Measurements from ENCODE around the gene ARHGEF39. TPM values are rescaled to one million over a fixed set of nuclear protein-coding genes. Genes with fewer than 3 reads are reported as not detected.
A peak's percentile ranks its signal among the peaks of the same experiment; 100 is the strongest.

The ARHGEF39 gene
- total and polyA plus RNA-seq, 10 of the 15 experiments (the other 5 are each of a cell fraction or from before 2014, with no cell fraction given): 2.0 to 28.9 (median 13.2) TPM

- TF ChIP-seq BCLAF1 (IDR thresholded peaks at IDR 0.05) (no peak), SUPT20H (IDR thresholded peaks at IDR 0.05; ENCODE audit: borderline replicate concordance, control insufficient read depth, low read depth, low read length) (no peak), E4F1 (IDR thresholded peaks at IDR 0.05; ENCODE audit: borderline replicate concordance, partially characterized antibody) (peak; percentile 14), ATF7 (IDR thresholded peaks at IDR 0.05; ENCODE audit: low read depth) (no peak), YY1 (IDR thresholded peaks at IDR 0.05; ENCODE audit: low read depth, low read length) (peak; percentile 47; the same call in 1 of the 2 replicates), RAD21 (IDR thresholded peaks at IDR 0.05; ENCODE audit: insufficient read depth, low read depth, low read length) (0 out of 2 replicates have a peak, but pooled peaks have one; percentile 7), CEBPZ (IDR thresholded peaks at IDR 0.05; ENCODE audit: low read depth, low read length) (no peak), HDAC2 (IDR thresholded peaks at IDR 0.05) (no peak), FOXM1 (IDR thresholded peaks at IDR 0.05; ENCODE audit: low read depth, low read length) (no peak), ASH2L (IDR thresholded peaks at IDR 0.05; ENCODE audit: borderline replicate concordance, low read depth) (no peak), SUZ12 (IDR thresholded peaks at IDR 0.05; ENCODE audit: unreplicated experiment) (no peak), KAT2A (conservative IDR thresholded peaks at IDR 0.05; ENCODE audit: control insufficient read depth, low read depth, low read length) (no peak), IKZF2 (IDR thresholded peaks at IDR 0.05) (peak in 1 of 2 experiments; percentile 52; a peak in 1 of 4 replicates), ZNF384 (IDR thresholded peaks at IDR 0.05; ENCODE audit: borderline replicate concordance, low read depth, low read length) (no peak), CREM (IDR thresholded peaks at IDR 0.05; ENCODE audit: low read depth) (peak; percentile 26; the same call in 1 of the 2 replicates), RUNX3 (IDR thresholded peaks at IDR 0.05; ENCODE audit: low read length) (no peak), CHD4 (IDR thresholded peaks at IDR 0.05) (no peak), ZNF207 (IDR thresholded peaks at IDR 0.05; ENCODE audit: borderline replicate concordance) (no peak), POLR2AphosphoS5 (IDR thresholded peaks at IDR 0.05; ENCODE audit: low read length) (peak; percentile 25; the same call in 1 of the 2 replicates), RBBP5 (conservative IDR thresholded peaks at IDR 0.05) (no peak), CBFB (IDR thresholded peaks at IDR 0.05; ENCODE audit: low read depth) (no peak), BHLHE40 (IDR thresholded peaks at IDR 0.05; ENCODE audit: borderline replicate concordance in 1 of 2, low read depth in 2 of 2, low read length in 1 of 2) (peak in 1 of 2 experiments; percentile 50; a peak in 2 of 4 replicates)
Measured at GRCh38 chr9:35664531-35665470, at the start of gene ARHGEF39 (continued).
